HG02852 (cell line): Measurements from ENCODE around the gene HMOX1.
"Not testable (repeated sequence)": the region's sequence is repeated elsewhere in the genome, so short reads cannot be mapped to it uniquely, and the experiment has no call there.

Experiments used
- ATAC-seq: cut with Tn5 transposase; IDR thresholded peaks from one replicate; pipeline ENCODE4 v1.9.1; 2021; ENCODE audit warnings: mild to moderate bottlenecking, moderate library complexity; ENCODE audit not compliant: unreplicated experiment

HMOX1 gene

GRCh38 chr22:35349704-35350538 is 31.0 kb upstream of the HMOX1 start:
- ATAC-seq, result no peak

- ATAC-seq, result peak; percentile 76
Observed at GRCh38 chr22:35350539-35351503, 30.1 kb upstream of the HMOX1 start.

DNA sequence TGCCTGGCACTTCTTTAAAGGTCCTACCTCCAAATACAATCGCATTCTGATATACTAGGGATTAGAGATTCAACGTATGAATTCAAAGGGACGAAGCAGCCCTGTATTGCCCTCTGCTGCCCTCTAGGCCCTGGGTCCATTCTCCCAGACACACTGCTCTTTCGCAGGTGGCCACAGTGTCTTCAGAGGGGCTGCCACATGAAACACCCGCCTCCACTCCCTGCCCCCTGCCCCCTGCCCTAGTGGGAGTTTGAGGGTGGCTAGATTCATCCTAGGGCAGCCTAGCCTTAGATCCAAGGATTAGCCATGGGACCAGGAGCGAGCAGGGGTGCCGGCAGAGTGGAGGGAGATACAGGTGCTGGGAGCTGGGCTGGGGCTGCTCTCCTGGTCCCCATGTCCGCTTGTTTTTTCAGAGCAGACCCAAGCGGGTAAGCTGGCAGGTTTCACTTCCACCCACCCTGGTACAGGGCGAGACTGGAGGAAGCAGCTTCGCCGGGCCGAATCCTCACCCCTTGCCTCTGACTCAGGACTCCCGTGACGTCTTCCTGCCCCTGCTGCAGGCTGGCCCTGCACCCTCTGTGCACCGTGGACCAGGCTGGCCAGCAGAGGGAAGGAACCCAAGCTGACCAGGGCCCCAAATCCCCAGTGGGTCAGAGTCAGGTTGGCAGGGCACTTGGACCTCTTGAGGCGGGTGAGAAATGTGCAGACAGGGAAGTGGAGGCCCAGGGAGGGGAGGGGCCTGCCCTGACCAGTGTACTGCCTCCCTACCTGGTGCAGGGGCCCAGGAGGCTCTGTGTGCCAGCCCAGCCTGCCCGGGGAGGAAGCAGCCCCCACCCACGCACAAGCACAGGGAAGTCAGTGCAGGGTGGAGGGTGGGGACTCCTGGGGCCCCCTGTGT is 28.4 kb upstream of the HMOX1 start:
- no peak for ATAC-seq

GRCh38 chr22:35353318-35353717 is 27.6 kb upstream of the HMOX1 start:
- ATAC-seq, result no peak

- no peak for ATAC-seq
Observed at GRCh38 chr22:35354068-35354467, 26.8 kb upstream of the HMOX1 start.

- no peak for ATAC-seq
Observed at GRCh38 chr22:35357883-35358621, 22.8 kb upstream of the HMOX1 start.

DNA sequence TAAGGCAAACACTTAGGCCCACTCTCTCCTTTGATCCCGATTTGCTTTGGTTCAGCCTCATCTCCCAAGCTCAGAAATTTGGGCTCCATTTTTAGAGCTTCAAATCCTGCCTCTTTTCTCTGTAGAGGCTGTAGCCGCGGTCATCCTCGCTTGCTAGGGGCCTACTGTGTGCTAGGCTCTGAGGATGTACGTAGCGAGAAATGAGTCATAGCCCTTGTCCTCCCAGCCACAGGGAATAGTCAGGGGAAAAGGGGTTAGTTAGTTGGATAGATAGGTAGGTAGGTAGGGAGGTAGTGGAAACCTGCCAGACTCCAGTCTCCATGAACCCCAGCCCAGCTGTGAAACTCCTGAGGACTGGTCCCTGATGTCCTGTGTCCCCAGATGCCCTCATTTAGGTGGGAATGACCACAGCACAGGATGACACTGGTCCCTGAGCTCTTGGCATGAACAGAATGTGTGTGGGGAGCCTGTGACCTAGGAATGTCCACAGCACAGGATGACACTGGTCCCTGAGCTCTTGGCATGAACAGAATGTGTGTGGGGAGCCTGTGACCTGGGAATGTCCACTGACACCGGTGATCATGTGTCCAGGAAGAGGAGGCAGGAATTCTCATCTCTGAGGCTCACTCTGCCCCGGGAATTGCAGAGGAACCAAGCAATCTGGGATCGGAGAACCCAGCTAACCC is 21.4 kb upstream of the HMOX1 start:
- no peak for ATAC-seq

- no peak for ATAC-seq
Observed at GRCh38 chr22:35361001-35361558, 19.8 kb upstream of the HMOX1 start.

DNA sequence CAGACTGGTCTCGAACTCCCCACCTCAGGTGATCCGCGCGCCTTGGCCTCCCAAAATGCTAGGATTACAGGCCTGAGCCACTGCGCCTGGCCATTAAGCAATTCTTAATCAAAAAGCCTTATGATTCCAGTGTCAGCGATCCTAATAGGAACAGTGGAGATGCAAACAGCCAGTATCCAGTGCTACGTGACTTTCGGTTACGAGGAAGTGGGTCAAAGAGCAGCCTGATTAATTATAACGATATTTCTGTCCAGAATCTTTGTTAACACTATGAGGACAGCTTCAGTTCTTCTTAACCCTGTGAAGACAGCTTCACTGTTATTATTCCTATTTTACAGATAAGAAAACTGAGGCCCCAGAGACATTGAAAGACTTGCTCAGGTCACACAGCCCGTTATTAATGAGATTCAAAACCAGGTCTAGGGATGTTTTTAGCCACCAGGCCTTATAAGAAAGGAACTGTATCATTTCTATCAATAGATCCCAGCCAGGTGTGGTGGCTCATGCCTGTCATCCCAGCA is 17.3 kb upstream of the HMOX1 start:
- ATAC-seq, result no peak

GRCh38 chr22:35364230-35364629 is 16.7 kb upstream of the HMOX1 start:
- ATAC-seq, result not testable (repeated sequence)

DNA sequence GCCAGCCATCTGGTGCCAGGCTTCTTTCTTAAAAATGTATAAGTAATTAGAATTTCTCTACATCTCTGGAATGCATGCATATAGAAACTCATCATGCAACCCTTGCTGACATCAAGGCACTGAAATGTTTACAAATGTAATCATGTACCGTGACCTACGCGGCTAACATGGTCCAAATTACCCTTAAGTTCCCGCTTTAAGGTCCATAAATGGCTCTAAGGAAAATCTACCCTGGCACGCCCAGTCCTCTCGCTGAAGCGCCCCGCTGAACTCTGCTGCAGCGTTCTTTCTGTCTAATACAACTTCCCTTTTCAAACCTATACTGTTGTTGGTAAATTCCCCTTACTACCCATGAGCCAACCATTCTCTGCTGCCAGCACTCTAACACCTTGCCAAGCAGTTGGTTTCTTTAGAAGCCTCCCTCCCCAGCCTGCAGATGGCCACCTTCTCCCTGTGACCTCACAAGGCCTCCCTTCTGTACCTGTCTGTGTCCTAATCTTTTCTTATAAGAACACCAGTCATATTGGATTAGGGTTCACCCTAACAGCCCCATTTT is 13.5 kb upstream of the HMOX1 start:
- no peak for ATAC-seq

GRCh38 chr22:35368386-35368785 is 12.5 kb upstream of the HMOX1 start:
- no peak for ATAC-seq

- no peak for ATAC-seq
Observed at GRCh38 chr22:35369996-35370395, 10.9 kb upstream of the HMOX1 start.

GRCh38 chr22:35373781-35374180 is 7.1 kb upstream of the HMOX1 start:
- ATAC-seq, result no peak

GRCh38 chr22:35375031-35375430 is 5.9 kb upstream of the HMOX1 start:
- ATAC-seq, result no peak

DNA sequence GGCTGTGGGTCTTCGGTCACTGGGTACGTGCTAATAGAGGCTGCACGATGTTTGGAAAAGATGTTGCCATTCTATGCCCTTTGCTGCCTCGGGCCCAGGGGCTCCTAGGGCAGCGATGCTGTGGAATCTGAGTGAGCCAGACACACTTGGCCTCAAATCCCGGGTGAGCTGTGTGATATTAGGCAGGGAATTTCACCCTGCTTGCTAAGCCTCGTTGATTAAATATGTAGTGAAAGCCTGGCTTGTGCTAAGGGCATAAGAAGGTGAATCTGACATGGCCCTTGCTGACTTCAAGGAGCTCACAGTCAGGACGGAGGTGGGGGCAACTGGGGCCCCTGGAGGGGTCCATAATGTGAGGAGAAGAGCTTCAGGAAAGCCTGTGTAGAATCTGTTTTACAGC is 5.4 kb upstream of the HMOX1 start:
- ATAC-seq, result no peak

- peak; percentile 58 for ATAC-seq
Observed at GRCh38 chr22:35376728-35377472, 4.0 kb upstream of the HMOX1 start.

- no peak for ATAC-seq
Observed at GRCh38 chr22:35377735-35378134, 3.2 kb upstream of the HMOX1 start.
